Measurements from ENCODE around the gene CNOT6.

- TF ChIP-seq CTCF (conservative IDR thresholded peaks at IDR 0.05; ENCODE audit: low read depth, low read length), result no peak
- no peak for TF ChIP-seq EZH2 (IDR thresholded peaks at IDR 0.05; ENCODE audit: borderline replicate concordance, low read depth, low read length, poor library complexity, severe bottlenecking)
Measured at GRCh38 chr5:180541710-180542109, 47.5 kb downstream of the CNOT6 start.
